ENCODE results near the gene STK11. TPM values are rescaled to one million over a fixed set of nuclear protein-coding genes. Genes with fewer than 3 reads are reported as not detected.
A peak's percentile ranks its signal among the peaks of the same experiment; 100 is the strongest.

STK11 gene
- polyA plus RNA-seq, 2 of the 4 experiments (the other 2 are of a cell fraction): 16.2 to 33.6 TPM

DNA sequence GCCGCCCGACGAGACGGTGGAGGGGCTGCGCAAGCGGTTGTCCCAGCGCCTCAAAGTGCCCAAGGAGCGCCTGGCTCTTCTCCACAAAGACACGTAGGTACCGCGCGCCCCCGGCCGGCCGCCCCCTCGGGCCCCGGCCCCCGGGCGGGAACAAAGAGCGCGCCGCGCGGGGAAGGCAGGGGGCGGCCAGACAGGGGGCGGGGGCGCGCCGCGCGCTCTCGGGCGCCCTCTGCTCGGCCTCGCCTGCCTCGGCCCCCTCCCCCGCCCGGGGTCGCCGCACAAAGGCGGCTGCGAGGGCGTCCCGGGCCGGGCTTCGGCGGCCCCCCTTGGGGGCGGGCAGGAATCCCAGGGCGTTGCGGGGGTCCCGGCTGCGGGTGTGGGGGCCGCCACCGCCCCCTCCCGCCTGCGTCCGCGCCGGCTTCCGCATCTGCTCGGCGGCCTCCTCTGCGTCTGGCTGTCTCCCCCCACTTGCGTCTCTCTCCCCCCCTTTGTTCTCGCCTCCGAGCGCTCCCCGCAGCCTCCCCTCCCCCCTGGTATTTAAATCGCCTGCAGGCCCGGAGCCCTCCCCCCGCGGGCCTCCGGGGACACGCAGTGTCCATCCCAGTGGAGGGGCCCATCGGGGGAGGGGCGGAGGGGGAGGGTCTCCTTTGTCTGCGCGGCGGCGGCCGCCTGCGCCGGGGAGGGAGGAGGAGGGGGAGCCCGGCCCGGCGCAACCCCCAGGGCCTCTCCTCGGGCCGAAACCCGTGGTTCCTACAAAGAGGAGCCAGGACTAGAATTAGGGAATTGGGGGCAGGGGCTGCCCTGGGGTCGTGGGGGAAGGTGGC, 45.1 kb downstream of the STK11 start:
- WGBS (ENCODE audit: missing lambda C conversion rate): 0% methylated on average over 1 of the region's 90 CpGs
- CTCF ChIA-PET: no interaction called here
- no peak for FAIRE-seq
- DNase-seq (ENCODE audit: low read depth in 1 of 2, low spot score in 1 of 2): peak in 1 of 2 experiments; percentile 80
- POLR2A ChIA-PET: interaction anchor here (0.6 to 1.2 kb wide), 2 partner anchors 16 to 253 kb away, joined by 3 to 5 read pairs; no protein-coding TSS in a partner anchor
- peak overlapping the region; percentile 100 for H3K27ac ChIP-seq
- H3K4me1 ChIP-seq: peaks cover 41% of the 10 kb centered on the region
- peak overlapping the region; percentile 97 for H3K4me3 ChIP-seq
- no peaks in the 10 kb centered on the region for H3K9me3 ChIP-seq
- TF ChIP-seq RFX5 (IDR thresholded peaks at IDR 0.05) (no peak), MAZ (IDR thresholded peaks at IDR 0.05; ENCODE audit: borderline replicate concordance, low read depth, low read length) (no peak), EHF (CRISPR knock-in tag; IDR thresholded peaks at IDR 0.05) (no peak), TFCP2L1 (CRISPR knock-in tag; IDR thresholded peaks at IDR 0.05) (no peak), KDM5A (IDR thresholded peaks at IDR 0.05) (no peak), JUN (IDR thresholded peaks at IDR 0.05) (peak; percentile 6 to 7; a peak in 1 of 5 replicates), HES2 (IDR thresholded peaks at IDR 0.05) (no peak), RCOR1 (IDR thresholded peaks at IDR 0.05; ENCODE audit: low read depth, low read length) (no peak), ZC3H11A (IDR thresholded peaks at IDR 0.05) (no peak), CHD4 (IDR thresholded peaks at IDR 0.05; ENCODE audit: borderline replicate concordance) (no peak)
- TF ChIP-seq, protein P1, sequence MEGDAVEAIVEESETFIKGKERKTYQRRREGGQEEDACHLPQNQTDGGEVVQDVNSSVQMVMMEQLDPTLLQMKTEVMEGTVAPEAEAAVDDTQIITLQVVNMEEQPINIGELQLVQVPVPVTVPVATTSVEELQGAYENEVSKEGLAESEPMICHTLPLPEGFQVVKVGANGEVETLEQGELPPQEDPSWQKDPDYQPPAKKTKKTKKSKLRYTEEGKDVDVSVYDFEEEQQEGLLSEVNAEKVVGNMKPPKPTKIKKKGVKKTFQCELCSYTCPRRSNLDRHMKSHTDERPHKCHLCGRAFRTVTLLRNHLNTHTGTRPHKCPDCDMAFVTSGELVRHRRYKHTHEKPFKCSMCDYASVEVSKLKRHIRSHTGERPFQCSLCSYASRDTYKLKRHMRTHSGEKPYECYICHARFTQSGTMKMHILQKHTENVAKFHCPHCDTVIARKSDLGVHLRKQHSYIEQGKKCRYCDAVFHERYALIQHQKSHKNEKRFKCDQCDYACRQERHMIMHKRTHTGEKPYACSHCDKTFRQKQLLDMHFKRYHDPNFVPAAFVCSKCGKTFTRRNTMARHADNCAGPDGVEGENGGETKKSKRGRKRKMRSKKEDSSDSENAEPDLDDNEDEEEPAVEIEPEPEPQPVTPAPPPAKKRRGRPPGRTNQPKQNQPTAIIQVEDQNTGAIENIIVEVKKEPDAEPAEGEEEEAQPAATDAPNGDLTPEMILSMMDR (IDR thresholded peaks at IDR 0.05): 0 out of 3 replicates have a peak, but pooled peaks have one; percentile 6
- peak overlapping the region; percentile 100 for H3K4me2 ChIP-seq
- no peak for ATAC-seq

DNA sequence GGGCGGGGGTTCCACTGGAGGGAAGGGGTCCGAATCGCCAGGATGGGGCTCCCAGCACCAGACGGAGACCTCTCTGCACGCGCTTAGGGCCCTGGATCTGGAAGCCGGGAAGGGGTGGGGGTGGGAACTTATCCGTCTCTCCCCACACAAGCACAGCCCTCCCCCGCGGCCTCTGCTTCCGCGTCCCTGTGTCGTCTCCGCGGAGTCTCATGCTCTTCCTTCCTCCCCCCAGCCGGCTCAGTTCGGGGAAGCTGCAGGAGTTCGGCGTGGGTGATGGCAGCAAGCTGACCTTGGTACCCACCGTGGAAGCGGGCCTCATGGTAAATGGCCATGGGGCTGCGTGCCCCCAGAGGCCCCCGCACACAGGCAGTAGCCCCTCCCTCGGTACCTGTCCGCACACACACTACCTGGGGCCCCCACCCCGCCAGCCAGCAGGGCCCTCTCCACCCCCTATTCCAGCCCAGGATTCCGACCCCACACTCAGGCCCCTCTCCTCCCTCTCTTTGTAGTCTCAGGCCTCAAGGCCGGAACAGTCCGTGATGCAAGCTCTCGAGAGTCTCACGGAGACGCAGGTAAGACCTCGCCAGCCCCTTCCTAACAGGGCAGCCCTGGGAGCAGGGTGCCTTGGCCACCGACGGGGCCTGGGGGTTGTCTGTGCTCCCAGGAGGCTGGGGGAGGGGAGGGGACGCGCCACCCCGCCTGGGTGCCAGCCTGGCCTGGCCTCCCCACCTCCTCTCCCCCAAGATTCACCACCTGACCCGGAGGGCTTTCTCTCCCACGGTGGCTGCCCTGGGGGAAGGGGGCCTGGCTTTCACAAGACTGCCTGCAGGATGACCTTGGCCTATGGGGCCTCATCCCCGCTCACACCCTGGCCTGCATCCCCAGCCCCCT, 46.0 kb downstream of the STK11 start:
- H3K27ac ChIP-seq: peak overlapping the region; percentile 100
- 0% methylated on average over 9 of the region's 41 CpGs for WGBS (ENCODE audit: missing lambda C conversion rate)
- H3K9me3 ChIP-seq: no peaks in the 10 kb centered on the region
- peak; percentile 3 to 12; a peak in 5 of 6 replicates for ATAC-seq
- DNase-seq (ENCODE audit: low read depth in 1 of 2, low spot score in 1 of 2): peak in 1 of 2 experiments; percentile 86
- H3K4me2 ChIP-seq: peak overlapping the region; percentile 100
- TF ChIP-seq KDM1A (IDR thresholded peaks at IDR 0.05; ENCODE audit: low read depth): no peak
- no peak for TF ChIP-seq EHF (CRISPR knock-in tag; IDR thresholded peaks at IDR 0.05)
- no peak for TF ChIP-seq BCL3 (IDR thresholded peaks at IDR 0.05)
- TF ChIP-seq, protein P2, sequence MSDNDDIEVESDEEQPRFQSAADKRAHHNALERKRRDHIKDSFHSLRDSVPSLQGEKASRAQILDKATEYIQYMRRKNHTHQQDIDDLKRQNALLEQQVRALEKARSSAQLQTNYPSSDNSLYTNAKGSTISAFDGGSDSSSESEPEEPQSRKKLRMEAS (IDR thresholded peaks at IDR 0.05): peak; percentile 17
- no peak for FAIRE-seq
- H3K4me1 ChIP-seq: peaks cover 41% of the 10 kb centered on the region
- H3K4me3 ChIP-seq: peak overlapping the region; percentile 97
- CTCF ChIA-PET: interaction anchor here (0.9 to 18.7 kb wide), 3 partner anchors 8 to 16 kb away, joined by 6 to 500 read pairs (median 107); partner anchors contain the start of genes ATP5F1D and CIRBP
- POLR2A ChIA-PET: interaction anchor here (0.6 kb wide), 1 partner anchor 254 kb away, joined by 3 read pairs; no protein-coding TSS in a partner anchor

- peak overlapping the region; percentile 100 for H3K27ac ChIP-seq
- peak in 1 of 2 experiments; percentile 85 for DNase-seq (ENCODE audit: low read depth in 1 of 2, low spot score in 1 of 2)
- ChIA-PET CTCF (interaction anchor here (0.6 to 18.7 kb wide), 6 partner anchors 9 to 121 kb away, joined by 3 to 500 read pairs (median 8); partner anchors contain the start of genes ATP5F1D and CIRBP), POLR2A (interaction anchor here (0.9 to 5.0 kb wide), 6 partner anchors 8 to 23 kb away, joined by 3 to 62 read pairs (median 12); partner anchors contain the start of genes CIRBP and FAM174C)
- H3K4me1 ChIP-seq: peaks cover 45% of the 10 kb centered on the region
- no peak for FAIRE-seq
- H3K9me3 ChIP-seq: no peaks in the 10 kb centered on the region
- H3K4me2 ChIP-seq: peak overlapping the region; percentile 100
- peak; percentile 5 to 13; a peak in 5 of 6 replicates for ATAC-seq
- peak overlapping the region; percentile 97 for H3K4me3 ChIP-seq
- 0% methylated on average over 6 of the region's 30 CpGs for WGBS (ENCODE audit: missing lambda C conversion rate)
- TF ChIP-seq SMC3 (IDR thresholded peaks at IDR 0.05) (0 out of 3 replicates have a peak, but pooled peaks have one; percentile 8), RAD21 (conservative IDR thresholded peaks at IDR 0.05 in 1 of 2, IDR thresholded peaks at IDR 0.05 in 1 of 2) (no peak), NPAS2 (CRISPR knock-in tag; IDR thresholded peaks at IDR 0.05; ENCODE audit: borderline replicate concordance) (no peak), RCOR1 (IDR thresholded peaks at IDR 0.05; ENCODE audit: low read depth, low read length) (no peak), REST (IDR thresholded peaks at IDR 0.05) (no peak), MYC (IDR thresholded peaks at IDR 0.05; ENCODE audit: borderline replicate concordance, low read length) (no peak), FOSL2 (IDR thresholded peaks at IDR 0.05) (no peak), FOSL2 (CRISPR knock-in tag; IDR thresholded peaks at IDR 0.05) (peak; percentile 47; the same call in 1 of the 2 replicates), JUN (IDR thresholded peaks at IDR 0.05) (peak in 1 of 2 experiments; percentile 59; a peak in 3 of 5 replicates)
Observed at GRCh38 chr19:1252221-1252820, 46.7 kb downstream of the STK11 start.
